HG03565 (cell line): ENCODE data around the gene DMD.

Experiments used
- ATAC-seq: cut with Tn5 transposase; IDR thresholded peaks from one replicate; pipeline ENCODE4 v1.9.1; 2021; ENCODE audit warnings: mild to moderate bottlenecking, moderate library complexity; ENCODE audit not compliant: unreplicated experiment

DMD gene

GRCh38 chrX:32514986-32515385 is 696.4 kb downstream of the DMD start:
- peak; percentile 99 for ATAC-seq

- no peak for ATAC-seq
These were observed 709.7 kb downstream of the DMD start for GRCh38 chrX:32501606-32502005.

GRCh38 chrX:32496671-32497070 is 714.7 kb downstream of the DMD start:
- ATAC-seq, result no peak

- ATAC-seq, result no peak
These were observed 715.5 kb downstream of the DMD start for GRCh38 chrX:32495855-32496254.

GRCh38 chrX:32489125-32489524 is 722.2 kb downstream of the DMD start:
- no peak for ATAC-seq

- no peak for ATAC-seq
These were observed 727.7 kb downstream of the DMD start for GRCh38 chrX:32483534-32484136.

- no peak for ATAC-seq
These were observed 731.3 kb downstream of the DMD start for GRCh38 chrX:32480019-32480418.

- no peak for ATAC-seq
These were observed 739.0 kb downstream of the DMD start for GRCh38 chrX:32472364-32472763.

GRCh38 chrX:32455704-32456103 is 755.6 kb downstream of the DMD start:
- no peak for ATAC-seq

- ATAC-seq, result no peak
These were observed 759.2 kb downstream of the DMD start for GRCh38 chrX:32451954-32452695.

GRCh38 chrX:32448945-32449344 is 762.4 kb downstream of the DMD start:
- peak; percentile 54 for ATAC-seq

- peak; percentile 99 for ATAC-seq
These were observed 763.0 kb downstream of the DMD start for GRCh38 chrX:32448320-32448719.

- ATAC-seq, result no peak
These were observed 763.7 kb downstream of the DMD start for GRCh38 chrX:32447640-32448039.

- ATAC-seq, result no peak
These were observed 767.5 kb downstream of the DMD start for GRCh38 chrX:32443841-32444240.

- ATAC-seq, result no peak
These were observed 790.1 kb downstream of the DMD start for GRCh38 chrX:32421266-32421665.

GRCh38 chrX:32408389-32408788 is 803.0 kb downstream of the DMD start:
- ATAC-seq, result no peak

- peak; percentile 88 for ATAC-seq
These were observed 813.7 kb downstream of the DMD start for GRCh38 chrX:32397562-32398216.

- ATAC-seq, result no peak
These were observed 815.5 kb downstream of the DMD start for GRCh38 chrX:32395878-32396277.

GRCh38 chrX:32392655-32393054 is 818.7 kb downstream of the DMD start:
- ATAC-seq, result no peak

GRCh38 chrX:32370456-32371205 is 840.7 kb downstream of the DMD start:
- no peak for ATAC-seq

- no peak for ATAC-seq
These were observed 917.2 kb downstream of the DMD start for GRCh38 chrX:32293962-32294700.
